IMR-90 (cell line): Measurements from ENCODE around the gene RUFY1. TPM values are rescaled to one million over a fixed set of nuclear protein-coding genes. Genes with fewer than 3 reads are reported as not detected.
A peak's percentile ranks its signal among the peaks of the same experiment; 100 is the strongest.

Experiments used
- ATAC-seq: fragments of 200-7000 bp; cut with Tn5 transposase; 2 replicates; pipeline ENCODE4 v1.9.1; 2020; ENCODE audit warnings: low read depth, mild to moderate bottlenecking, moderate library complexity
- BruUV-seq: library from RNA; stranded (reverse); fragments of 400-500 nt; replicated peaks from 2 replicates; lab custom pipeline; 2021; lab: Mats Ljungman, UMichigan
- CTCF ChIA-PET: fragments of 300-600 bp; formaldehyde crosslinking; extraction: SDS; loops from one replicate; lab custom pipeline; 2021; ENCODE audit warnings: antibody characterized with exemption; lab: Yijun Ruan, JAX
- POLR2A ChIA-PET: fragments of 300-600 bp; sonication (Branson Sonifier 250); formaldehyde crosslinking; loops from one replicate; lab custom pipeline; 2022; ENCODE audit warnings: antibody characterized with exemption; ENCODE audit not compliant: unreplicated experiment; lab: Charles Lee
- DNase-seq: peaks from one replicate; pipeline ENCODE4 v3.0.0; 2013
- H2AFZ ChIP-seq: replicated peaks from 2 replicates; pipeline ENCODE3; 2013; ENCODE audit warnings: low read length, mild to moderate bottlenecking; ENCODE audit not compliant: poor library complexity
- H2AK5ac ChIP-seq: 2 replicates; pipeline ENCODE4 v1.6.1; 2013; ENCODE audit warnings: low read depth, low read length, inconsistent platforms
- H2AK9ac ChIP-seq: replicated peaks from 2 replicates; pipeline ENCODE3; 2013; ENCODE audit warnings: mild to moderate bottlenecking, low read depth, low read length, moderate library complexity; ENCODE audit not compliant: poor library complexity
- H2BK120ac ChIP-seq: 2 replicates; pipeline ENCODE4 v1.6.1; 2013; ENCODE audit warnings: low read depth, low read length, inconsistent platforms
- H2BK15ac ChIP-seq: 3 replicates; pipeline ENCODE4 v1.6.1; 2013; ENCODE audit warnings: low read depth, low read length, inconsistent platforms
- H2BK20ac ChIP-seq: 2 replicates; pipeline ENCODE4 v1.6.1; 2013; ENCODE audit warnings: low read depth, mild to moderate bottlenecking, inconsistent platforms, low read length, moderate library complexity
- H2BK5ac ChIP-seq: 2 replicates; pipeline ENCODE4 v1.6.1; 2013; ENCODE audit warnings: mild to moderate bottlenecking, low read depth, low read length, inconsistent platforms; ENCODE audit not compliant: poor library complexity, severe bottlenecking
- H3K14ac ChIP-seq: replicated peaks from 2 replicates; pipeline ENCODE4 v1.6.1; 2013; ENCODE audit warnings: low read depth, low read length, inconsistent platforms
- H3K18ac ChIP-seq: 2 replicates; pipeline ENCODE4 v1.6.1; 2013; ENCODE audit warnings: low read depth, low read length, control low read depth
- H3K23ac ChIP-seq: 2 replicates; pipeline ENCODE4 v1.6.1; 2013; ENCODE audit warnings: low read depth, low read length, inconsistent platforms
- H3K27ac ChIP-seq: 2 replicates; pipeline ENCODE4 v1.5.1; 2013; ENCODE audit warnings: mild to moderate bottlenecking, control low read depth, low read length; ENCODE audit not compliant: insufficient read depth
- H3K27me3 ChIP-seq: 2 replicates; pipeline ENCODE4 v1.6.1; 2013; ENCODE audit warnings: low read length; ENCODE audit not compliant: control insufficient read depth, insufficient read depth
- H3K36me3 ChIP-seq: 2 replicates; pipeline ENCODE4 v1.6.1; 2013; ENCODE audit warnings: low read length, mixed read lengths; ENCODE audit not compliant: control insufficient read depth, insufficient read depth
- H3K4ac ChIP-seq: 2 replicates; pipeline ENCODE4 v1.6.1; 2013; ENCODE audit warnings: low read depth, low read length, inconsistent platforms
- H3K4me1 ChIP-seq: 2 replicates; pipeline ENCODE4 v1.6.1; 2013; ENCODE audit warnings: low read length, mixed read lengths; ENCODE audit not compliant: control insufficient read depth, insufficient read depth
- H3K4me2 ChIP-seq: 2 replicates; pipeline ENCODE4 v1.6.1; 2013; ENCODE audit warnings: low read depth, mild to moderate bottlenecking, control low read depth, low read length, moderate library complexity
- H3K4me3 ChIP-seq: 2 replicates; pipeline ENCODE4 v1.5.1; 2013; ENCODE audit warnings: low read depth, mild to moderate bottlenecking, control low read depth, low read length, moderate library complexity; ENCODE audit not compliant: insufficient read depth
- H3K56ac ChIP-seq: 2 replicates; pipeline ENCODE4 v1.6.1; 2013; ENCODE audit warnings: low read length, inconsistent platforms; ENCODE audit not compliant: insufficient read depth; ENCODE audit errors: extremely low read depth
- H3K79me1 ChIP-seq, 2 experiments: 2 replicates each; pipeline ENCODE4 v1.6.1; 2013; ENCODE audit warnings: low read length in 2 of 2, inconsistent platforms in 1 of 2, low read depth in 1 of 2
- H3K9ac ChIP-seq: 2 replicates; pipeline ENCODE4 v1.6.1; 2013; ENCODE audit warnings: low read depth, low read length, control low read depth
- H3K9me1 ChIP-seq: 2 replicates; pipeline ENCODE4 v1.6.1; 2013; ENCODE audit warnings: low read length, inconsistent platforms; ENCODE audit not compliant: insufficient read depth
- H3K9me3 ChIP-seq: 2 replicates; pipeline ENCODE4 v1.6.1; 2013; ENCODE audit warnings: low read length; ENCODE audit not compliant: control insufficient read depth, insufficient read depth
- H4K20me1 ChIP-seq: 2 replicates; pipeline ENCODE4 v1.6.1; 2013; ENCODE audit warnings: low read length, inconsistent platforms; ENCODE audit not compliant: insufficient read depth
- H4K5ac ChIP-seq: 2 replicates; pipeline ENCODE4 v1.6.1; 2013; ENCODE audit warnings: mild to moderate bottlenecking, low read depth, low read length, control low read depth
- H4K8ac ChIP-seq, 2 experiments: 2 replicates each; pipeline ENCODE4 v1.6.1; 2013; ENCODE audit warnings: low read depth in 2 of 2, low read length in 2 of 2, control low read depth in 1 of 2, inconsistent platforms in 1 of 2
- H4K91ac ChIP-seq: 2 replicates; pipeline ENCODE4 v1.6.1; 2013; ENCODE audit warnings: low read depth, low read length, inconsistent platforms; ENCODE audit not compliant: insufficient read depth
- CEBPB ChIP-seq: IDR thresholded peaks from 2 replicates; pipeline ENCODE4 v1.6.1; 2012; ENCODE audit warnings: low read depth, low read length, improper control_type of control experiment
- CHD1 ChIP-seq: IDR thresholded peaks from 2 replicates; pipeline ENCODE4 v1.6.1; 2012; ENCODE audit warnings: low read depth, low read length, improper control_type of control experiment
- MAFK ChIP-seq: IDR thresholded peaks from 2 replicates; pipeline ENCODE4 v1.6.1; 2012; ENCODE audit warnings: low read depth, low read length, improper control_type of control experiment
- MAZ ChIP-seq: IDR thresholded peaks from 2 replicates; pipeline ENCODE4 v1.6.1; 2012; ENCODE audit warnings: low read depth, mild to moderate bottlenecking, low read length, improper control_type of control experiment, moderate library complexity, borderline replicate concordance
- RCOR1 ChIP-seq: IDR thresholded peaks from 2 replicates; pipeline ENCODE4 v1.6.1; 2012; ENCODE audit warnings: mild to moderate bottlenecking, low read length, improper control_type of control experiment; ENCODE audit not compliant: insufficient replicate concordance
- WGBS, 2 experiments: methylation state at CpG; one replicate each; pipeline versions ENCODE4 v1.1.5 to v1.1.7; 2013; ENCODE audit warnings: missing lambda C conversion rate in 2 of 2; ENCODE audit not compliant: insufficient read length in 1 of 2; ENCODE audit errors: extremely low coverage in 2 of 2; 5-methylcytosine and 5-hydroxymethylcytosine counted together
- dilution Hi-C: fragments of 300-500 bp; cut with HindIII; formaldehyde crosslinking; loops from one replicate; pipeline ENCODE4 v1.14.3; 2018; ENCODE audit warnings: low sequenced_read_pairs; ENCODE audit not compliant: unreplicated experiment
- in situ Hi-C: fragments of 300-500 bp; cut with MboI; formaldehyde crosslinking; loops from 3 replicates; pipeline ENCODE4 v1.14.3; 2019; ENCODE audit warnings: low sequenced_read_pairs, inconsistent platforms, mixed read lengths
- intact Hi-C: fragments of 100-400 bp; cut with micrococcal nuclease; formaldehyde crosslinking; loops from 2 replicates; pipeline ENCODE4 v1.10.0; 2022
- polyA plus RNA-seq, 3 experiments: library from polyadenylated mRNA; depleted of rRNA; stranded (reverse); fragments of >200 nt; gene quantifications; 2 replicates each; pipeline ENCODE4 v1.2.3, GENCODE V29; 2012; ENCODE audit warnings: low replicate concordance in 1 of 3
- total RNA-seq: library from RNA; depleted of rRNA; stranded (reverse); fragments of >200 nt; gene quantifications from 2 replicates; pipeline ENCODE4 v1.2.3, GENCODE V29; 2012

The RUFY1 gene
- total and polyA plus RNA-seq, 2 of the 4 experiments (the other 2 are of a cell fraction) = 19.5 to 21.8 TPM

DNA sequence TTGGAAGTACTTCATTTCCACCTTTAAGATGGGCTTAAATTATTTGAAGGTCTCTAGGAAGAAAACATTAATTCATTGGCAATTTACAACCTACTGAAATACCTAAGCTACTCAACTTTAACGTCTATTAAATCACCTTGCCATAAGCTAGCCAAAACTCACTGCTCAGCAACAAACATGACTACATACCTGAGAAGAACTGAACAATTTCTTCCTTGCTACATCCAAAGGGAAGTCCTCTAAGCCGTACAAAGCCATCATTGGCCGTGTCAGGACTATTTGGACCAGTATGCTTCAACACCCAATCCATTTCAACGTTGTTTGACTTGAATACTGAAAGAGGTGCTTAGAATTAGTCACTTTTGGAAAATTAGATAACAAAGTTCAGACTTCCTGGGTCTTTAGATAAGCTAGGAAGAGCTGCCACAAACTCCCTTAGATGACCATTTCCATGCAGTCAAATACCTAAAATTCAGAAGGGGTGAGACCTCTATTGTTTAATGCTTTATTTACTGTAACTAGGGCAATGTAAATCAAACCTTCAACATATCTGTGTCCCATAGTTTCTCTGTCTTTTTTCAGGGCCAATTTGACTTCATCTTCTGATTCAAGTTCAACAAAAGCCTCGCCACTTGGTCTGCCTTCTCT lies 70.5 kb downstream of the RUFY1 start (continued):
- no peak for TF ChIP-seq CHD1

DNA sequence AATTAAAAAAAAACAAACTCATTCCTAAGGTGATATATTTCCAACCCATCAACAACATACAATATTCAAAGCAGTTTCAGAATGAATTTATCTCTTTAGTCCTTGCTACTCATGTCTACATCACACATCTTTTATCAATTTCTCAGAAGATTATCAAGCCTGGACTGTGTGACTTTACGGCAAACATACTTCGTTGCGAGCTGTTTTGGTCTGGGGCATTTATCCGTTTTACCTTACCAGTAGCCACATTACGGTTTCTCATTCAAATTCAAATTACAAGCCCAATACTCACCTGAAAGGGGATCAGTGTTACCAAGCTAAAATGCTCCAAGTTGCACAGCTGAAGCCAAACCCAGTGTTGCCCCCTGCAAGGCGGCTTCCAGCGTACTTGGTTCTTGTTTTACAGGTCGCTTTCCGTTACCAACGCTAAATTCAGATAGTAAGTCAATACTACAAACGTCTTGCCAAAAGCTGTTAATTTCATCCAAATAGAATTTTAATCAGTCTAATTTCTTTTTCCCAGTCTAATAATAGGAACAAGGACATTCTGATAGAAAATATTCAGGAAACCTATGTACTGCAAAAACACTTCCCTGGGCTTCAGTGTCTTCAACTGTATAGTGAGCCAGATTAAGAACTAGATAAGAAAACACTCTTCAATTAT lies 71.3 kb downstream of the RUFY1 start:
- Histone ChIP-seq H2BK20ac (no peak overlapping the region), H4K20me1 (peaks cover 67% of the 10 kb centered on the region), H2BK15ac (no peak overlapping the region), H2AK5ac (no peak overlapping the region), H3K9ac (peak overlapping the region; percentile 80), H3K27ac (no peak overlapping the region), H3K4me3 (peak overlapping the region; percentile 69), H3K18ac (no peak overlapping the region), H2AK9ac (no peak overlapping the region), H4K5ac (no peak overlapping the region), H4K91ac (no peak overlapping the region), H2AFZ (no peak overlapping the region), H2BK5ac (no peak overlapping the region), H3K4me2 (peak overlapping the region; percentile 98), H3K9me1 (peaks cover 10% of the 10 kb centered on the region; the same call in 1 of the 2 replicates), H3K27me3 (no peaks in the 10 kb centered on the region), H3K79me1 (peaks cover 8 to 34% of the 10 kb centered on the region in 2 experiments; a peak in 3 of 4 replicates), H3K14ac (peak overlapping the region; percentile 71), H4K8ac (no peak overlapping the region), H3K9me3 (no peaks in the 10 kb centered on the region), H3K4ac (no peak overlapping the region), H3K56ac (0 out of 2 replicates have a peak overlapping the region, but pooled peaks have one; percentile 8), H2BK120ac (no peak overlapping the region), H3K23ac (peak overlapping the region; percentile 81), H3K36me3 (peaks cover 43% of the 10 kb centered on the region), H3K4me1 (peaks cover 12% of the 10 kb centered on the region)
- ATAC-seq (no peak), DNase-seq (no peak)
- in situ Hi-C loops (no loop called here), intact Hi-C loops (loop anchor here (5.0 kb wide), 2 partner anchors 76 to 201 kb away; partner anchors contain the start of genes CANX and SQSTM1), dilution Hi-C loops (no loop called here)
- BruUV-seq = TSS peak; percentile 33
- CTCF ChIA-PET = interaction anchor here (0.7 to 2.1 kb wide), 3 partner anchors 10 to 1227 kb away, joined by 3 to 7 read pairs (median 4); no protein-coding TSS in a partner anchor
- TF ChIP-seq CEBPB (no peak), MAZ (no peak), MAFK (no peak), RCOR1 (no peak), CHD1 (no peak)
- POLR2A ChIA-PET = no interaction called here
- WGBS, 2 experiments = 2% methylated on average over 7 of the region's 11 CpGs; no CpG with 5 or more reads in 1 of the 2 experiments
